ENCODE measurements around the gene RPS21.

GRCh38 chr20:62423326-62423706 is 36.4 kb downstream of the RPS21 start:
- TF ChIP-seq PATZ1 (CRISPR knock-in tag; IDR thresholded peaks at IDR 0.05; ENCODE audit: borderline replicate concordance), result no peak
- TF ChIP-seq TSHZ2 (CRISPR knock-in tag; IDR thresholded peaks at IDR 0.05), result no peak

Measured in SK-N-SH treated with all-trans-retinoic acid at 6 μM for 48 hours (cell line).